GM21515 (cell line): Measurements from ENCODE around the gene TMEM250.

Experiments used
- ATAC-seq: cut with Tn5 transposase; IDR thresholded peaks from one replicate; pipeline ENCODE4 v1.9.1; 2021; ENCODE audit not compliant: unreplicated experiment

The TMEM250 gene

DNA sequence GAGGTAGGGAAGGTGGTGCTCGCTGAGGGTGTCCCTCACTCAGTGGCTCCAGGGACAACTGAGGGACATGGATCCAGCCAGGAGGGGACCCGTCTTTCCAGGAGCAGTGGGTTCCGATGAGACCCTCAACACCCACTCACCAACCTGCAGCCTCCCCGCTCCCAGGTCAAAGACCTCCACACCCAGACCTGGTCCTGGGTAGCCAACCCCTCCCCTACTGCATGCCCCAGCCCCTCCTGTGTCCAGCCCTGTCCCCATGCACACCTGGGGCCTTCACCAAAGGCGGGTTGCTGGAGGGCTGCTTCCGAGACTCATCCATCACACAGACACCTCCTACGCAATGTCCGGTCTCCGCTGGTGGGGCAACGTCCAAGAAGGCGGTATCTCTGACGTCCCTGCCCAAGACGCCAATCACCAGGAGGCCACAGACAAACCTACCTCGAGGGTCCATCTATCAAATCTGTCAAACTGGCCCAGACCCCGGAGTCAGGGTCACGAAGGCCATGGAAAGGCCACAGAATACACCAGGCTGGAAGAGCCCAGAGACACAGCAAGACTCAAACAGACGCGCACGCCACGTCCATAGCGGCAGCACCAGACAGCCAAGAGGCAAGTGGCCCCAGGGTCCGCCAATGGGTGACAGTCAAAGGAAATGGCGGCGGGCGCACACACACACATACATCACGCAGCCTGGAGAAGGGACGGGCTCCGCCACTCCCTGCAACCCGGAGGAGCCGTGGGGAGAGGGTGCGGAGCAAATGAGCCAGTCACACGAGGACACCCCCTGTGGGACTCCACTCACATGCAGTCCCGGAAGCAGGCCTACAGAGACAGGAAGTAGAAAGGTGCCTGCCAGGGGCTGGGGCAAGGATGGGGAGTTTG is 34.4 kb downstream of the TMEM250 start:
- ATAC-seq = no peak

DNA sequence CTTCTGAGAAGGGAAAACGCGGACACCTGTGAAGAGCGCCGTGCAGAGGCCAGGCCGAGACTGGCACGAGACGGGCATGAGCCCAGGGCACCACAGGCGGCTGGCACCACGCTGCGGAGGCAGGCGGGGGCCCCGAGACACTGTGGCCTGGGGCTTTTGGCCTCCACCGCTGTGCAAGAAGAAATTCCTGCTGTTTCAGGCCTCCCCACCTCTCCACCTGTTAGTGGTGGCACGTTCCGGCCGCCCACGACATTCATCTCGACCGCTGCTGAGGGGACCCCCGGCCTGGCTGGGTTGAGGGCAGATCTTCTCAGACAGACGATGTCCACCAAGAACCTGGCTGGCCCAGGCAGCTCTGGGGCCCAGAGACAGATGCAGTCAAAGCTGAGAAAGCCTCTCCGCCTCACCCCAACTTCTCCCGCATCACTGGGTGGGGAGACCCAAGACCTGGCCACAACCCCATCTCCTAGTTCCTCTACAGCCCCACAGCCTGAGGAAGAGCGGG is 35.1 kb downstream of the TMEM250 start:
- ATAC-seq = no peak

- no peak for ATAC-seq
These were observed 35.9 kb downstream of the TMEM250 start for GRCh38 chr9:136082496-136083361.

DNA sequence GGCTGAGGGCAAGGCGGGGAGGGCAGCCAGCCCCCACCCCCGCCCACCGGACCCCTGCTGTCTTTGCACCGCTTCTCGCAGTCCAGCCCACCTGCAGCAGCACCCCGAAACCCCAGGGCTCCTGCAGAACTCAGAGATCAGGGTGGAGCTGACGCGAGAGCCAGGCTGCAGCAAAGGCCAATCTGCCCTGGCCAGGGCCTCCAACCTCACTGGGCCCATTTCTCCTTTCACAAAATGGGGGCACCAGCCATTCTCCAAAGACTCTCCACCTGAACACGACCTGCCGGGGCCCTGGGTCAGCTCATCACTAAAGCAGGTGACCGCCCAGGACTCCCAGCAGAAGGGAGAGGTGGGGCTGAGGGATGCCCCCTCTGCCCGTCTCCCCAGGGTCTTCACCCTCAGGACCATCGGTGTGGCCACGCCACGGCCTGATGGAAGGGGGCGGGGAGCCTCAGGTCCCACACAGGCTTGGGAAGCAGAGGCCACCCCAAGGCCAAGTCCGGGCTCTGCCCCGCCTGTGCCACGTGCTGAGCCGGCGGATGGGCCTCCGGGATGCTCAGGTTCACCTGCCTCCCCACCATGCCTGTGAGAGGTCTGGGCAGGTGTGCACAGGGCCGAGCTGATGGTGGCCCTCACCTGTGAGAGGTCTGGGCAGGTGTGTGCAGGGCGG is 36.7 kb downstream of the TMEM250 start:
- no peak for ATAC-seq

DNA sequence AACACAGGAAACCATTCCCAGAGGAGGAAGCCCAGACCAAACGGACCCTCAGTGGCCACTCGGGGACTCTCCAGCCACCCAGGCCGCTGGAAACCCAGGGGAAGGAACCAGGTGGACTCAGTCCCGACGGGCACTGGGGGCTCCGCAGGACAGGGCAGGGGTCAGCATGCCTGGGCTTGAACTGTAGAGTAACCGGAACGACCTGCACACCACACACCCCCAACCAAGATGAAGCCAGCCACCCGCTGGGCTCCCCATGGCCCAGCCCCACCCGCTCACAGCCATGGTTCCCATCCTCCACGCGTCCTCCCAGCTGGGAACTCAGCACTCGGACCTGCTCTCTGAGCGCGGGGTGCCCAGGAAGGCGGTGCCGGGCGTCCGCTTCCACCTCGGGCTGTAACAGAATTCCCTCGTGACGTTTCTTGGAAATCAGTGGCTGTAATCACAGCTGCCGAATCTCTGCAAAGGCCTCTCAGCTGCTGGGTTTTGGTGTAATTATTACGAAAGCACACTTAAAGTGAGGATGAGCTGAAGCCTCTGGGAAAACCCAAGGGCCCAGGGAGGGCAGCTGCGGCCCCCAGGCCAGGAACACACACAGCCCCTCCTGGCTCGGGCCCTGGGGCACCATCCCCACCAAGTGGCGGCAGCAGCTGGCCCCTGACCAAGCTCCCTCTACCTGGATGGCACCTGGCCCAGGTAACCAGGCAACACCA is 37.4 kb downstream of the TMEM250 start:
- ATAC-seq = no peak

GRCh38 chr9:136080716-136081112 is 38.0 kb downstream of the TMEM250 start:
- ATAC-seq = no peak

DNA sequence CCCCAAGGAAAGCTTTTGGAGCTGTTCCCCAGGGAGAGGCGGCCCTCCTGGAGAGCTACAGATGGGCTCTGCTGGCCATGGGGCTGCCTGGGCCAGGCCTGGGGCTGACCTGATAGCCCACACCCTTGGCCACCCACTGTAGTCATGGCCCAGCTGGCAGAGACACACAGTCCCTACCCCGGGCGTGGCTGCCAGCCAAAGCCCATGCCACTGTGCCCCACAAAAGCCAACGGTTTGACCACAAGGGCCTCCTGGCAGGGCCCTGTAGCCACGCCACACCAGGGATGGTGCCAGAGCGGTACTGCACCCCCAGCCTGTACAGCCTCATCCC is 38.8 kb downstream of the TMEM250 start:
- no peak for ATAC-seq

- no peak for ATAC-seq
These were observed 39.3 kb downstream of the TMEM250 start for GRCh38 chr9:136079211-136079915.

- no peak for ATAC-seq
These were observed 40.1 kb downstream of the TMEM250 start for GRCh38 chr9:136078498-136079011.

GRCh38 chr9:136078024-136078423 is 40.7 kb downstream of the TMEM250 start:
- no peak for ATAC-seq

DNA sequence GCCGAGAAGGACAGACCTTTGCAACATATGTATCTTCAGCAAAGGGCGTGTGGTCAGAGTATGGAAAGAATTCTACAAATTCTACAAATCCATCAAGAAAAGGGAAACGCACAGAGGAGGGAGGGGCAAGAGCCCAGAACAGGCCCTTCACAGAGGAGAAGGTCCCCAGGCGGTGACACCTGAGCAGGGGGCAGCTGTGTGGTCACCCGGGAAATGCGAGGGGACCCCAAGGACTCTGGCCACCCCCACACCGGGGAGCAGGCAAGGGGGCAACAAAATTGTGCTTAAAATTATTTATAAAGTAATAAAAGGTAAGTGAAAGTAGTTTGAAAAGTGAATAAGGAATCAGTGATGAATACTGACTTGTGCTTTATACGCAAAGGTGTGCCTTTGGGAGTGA is 41.2 kb downstream of the TMEM250 start:
- no peak for ATAC-seq

GRCh38 chr9:136075881-136076678 is 42.6 kb downstream of the TMEM250 start:
- ATAC-seq = no peak

DNA sequence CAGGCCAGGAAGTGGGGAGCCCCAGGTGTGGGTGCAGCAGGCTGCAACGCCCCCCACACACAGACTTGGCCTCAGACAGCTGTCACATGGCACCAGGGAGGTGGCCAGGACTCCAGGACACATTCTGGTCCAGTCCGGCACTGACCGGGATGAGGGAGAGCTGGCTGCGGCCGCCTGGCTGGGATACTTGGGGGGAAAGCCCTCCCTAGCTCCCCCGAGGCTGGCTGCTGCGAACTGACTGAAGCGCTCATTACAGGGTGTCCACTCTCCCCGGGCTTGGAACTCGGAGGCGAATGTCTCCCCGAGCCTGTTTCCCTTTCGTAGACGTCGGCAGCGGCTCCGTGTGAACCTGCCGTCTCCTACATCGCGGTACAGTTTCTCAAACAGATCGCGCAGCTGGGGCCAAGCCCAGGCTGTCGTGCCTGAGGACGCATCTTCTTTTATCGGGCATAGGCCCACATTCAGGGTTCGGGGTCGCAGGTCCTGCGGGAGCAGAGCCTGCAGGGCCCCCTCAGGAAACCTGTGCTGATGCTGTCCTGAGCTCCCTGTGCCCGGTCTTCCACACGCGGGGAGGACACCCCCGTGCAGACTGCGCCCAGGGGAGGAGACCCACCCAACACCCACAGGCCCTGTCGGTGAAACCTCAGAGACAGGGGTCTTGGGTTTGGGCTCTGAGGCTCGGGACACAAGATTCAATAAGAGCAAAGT is 43.4 kb downstream of the TMEM250 start:
- no peak for ATAC-seq

GRCh38 chr9:136074706-136075105 is 44.0 kb downstream of the TMEM250 start:
- ATAC-seq = no peak
